Activated T-helper 17 cell treated with anti-CD3 and anti-CD28 coated beads, Interleukin-2, amount 50 U/mL, for 72 hours (primary cell): Measurements from ENCODE around the gene GRAP2. TPM values are rescaled to one million over a fixed set of nuclear protein-coding genes. Genes with fewer than 3 reads are reported as not detected.

Source experiments
- ATAC-seq: fragments of 150-1000 bp; cut with Tn5 transposase; replicated peaks from 2 replicates; pipeline ENCODE4 v1.10.0; 2021; ENCODE audit warnings: mild to moderate bottlenecking, moderate library complexity
- H3K27ac Mint-ChIP-seq: one replicate; pipeline ENCODE4 v1.8.0; 2022; ENCODE audit warnings: mixed read lengths
- H3K27me3 Mint-ChIP-seq: one replicate; pipeline ENCODE4 v1.8.0; 2022; ENCODE audit warnings: mixed read lengths
- H3K36me3 Mint-ChIP-seq: one replicate; pipeline ENCODE4 v1.8.0; 2022; ENCODE audit warnings: low read depth, mild to moderate bottlenecking, mixed read lengths
- H3K4me1 Mint-ChIP-seq: one replicate; pipeline ENCODE4 v1.8.0; 2022; ENCODE audit warnings: mixed read lengths
- H3K4me3 Mint-ChIP-seq: one replicate; pipeline ENCODE4 v1.8.0; 2022; ENCODE audit warnings: mild to moderate bottlenecking, mixed read lengths
- H3K9me3 Mint-ChIP-seq: one replicate; pipeline ENCODE4 v1.8.0; 2022; ENCODE audit warnings: mixed read lengths
- total RNA-seq, 2 donors: library from RNA; stranded (reverse); gene quantifications; one replicate each; pipeline ENCODE4 v1.2.3, GENCODE V29; 2022

The GRAP2 gene
- total RNA-seq, 2 donors from 2014 or later: 50.7 to 94.2 TPM

- Mint-ChIP-seq H3K4me1 (peaks cover 8% of the 10 kb centered on the region), H3K9me3 (no peaks in the 10 kb centered on the region), H3K27ac (peak overlapping the region; percentile 62), H3K4me3 (no peak overlapping the region), H3K27me3 (no peaks in the 10 kb centered on the region), H3K36me3 (peaks cover 98% of the 10 kb centered on the region)
- ATAC-seq: no peak
These were observed 67.4 kb downstream of the GRAP2 start for GRCh38 chr22:39967996-39968972.

GRCh38 chr22:39970742-39971141, 69.9 kb downstream of the GRAP2 start:
- Mint-ChIP-seq H3K27ac (no peak overlapping the region), H3K9me3 (no peaks in the 10 kb centered on the region)

GRCh38 chr22:39972641-39973040, 71.8 kb downstream of the GRAP2 start:
- Mint-ChIP-seq H3K9me3 (no peaks in the 10 kb centered on the region), H3K4me3 (no peak overlapping the region), H3K36me3 (peaks cover 75% of the 10 kb centered on the region), H3K27ac (peak overlapping the region; percentile 31), H3K4me1 (peaks cover 6% of the 10 kb centered on the region), H3K27me3 (no peaks in the 10 kb centered on the region)
- no peak for ATAC-seq

More at GRCh38 chr22:39970742-39971141, 69.9 kb downstream of the GRAP2 start:
- ATAC-seq: no peak
- Mint-ChIP-seq H3K4me3 (no peak overlapping the region), H3K4me1 (peaks cover 6% of the 10 kb centered on the region), H3K27me3 (no peaks in the 10 kb centered on the region), H3K36me3 (peaks cover 87% of the 10 kb centered on the region)

- H3K4me1 Mint-ChIP-seq: peaks cover 6% of the 10 kb centered on the region
- H3K27ac Mint-ChIP-seq: no peak overlapping the region
- no peak overlapping the region for H3K4me3 Mint-ChIP-seq
- peaks cover 65% of the 10 kb centered on the region for H3K36me3 Mint-ChIP-seq
- H3K9me3 Mint-ChIP-seq: no peaks in the 10 kb centered on the region
- no peak for ATAC-seq
- H3K27me3 Mint-ChIP-seq: no peaks in the 10 kb centered on the region
These were observed 72.8 kb downstream of the GRAP2 start for GRCh38 chr22:39973656-39974055.

- H3K27me3 Mint-ChIP-seq: no peaks in the 10 kb centered on the region
- no peak for ATAC-seq
- no peak overlapping the region for H3K4me3 Mint-ChIP-seq
- H3K9me3 Mint-ChIP-seq: no peaks in the 10 kb centered on the region
- peaks cover 61% of the 10 kb centered on the region for H3K36me3 Mint-ChIP-seq
- peaks cover 9% of the 10 kb centered on the region for H3K4me1 Mint-ChIP-seq
- no peak overlapping the region for H3K27ac Mint-ChIP-seq
These were observed 73.2 kb downstream of the GRAP2 start for GRCh38 chr22:39974065-39974464.

GRCh38 chr22:39979048-39979447, 78.2 kb downstream of the GRAP2 start:
- Mint-ChIP-seq H3K4me3 (peak overlapping the region; percentile 27), H3K9me3 (no peaks in the 10 kb centered on the region), H3K4me1 (peaks cover 14% of the 10 kb centered on the region), H3K36me3 (peaks cover 13% of the 10 kb centered on the region), H3K27ac (peak overlapping the region; percentile 45), H3K27me3 (no peaks in the 10 kb centered on the region)
- ATAC-seq: peak; percentile 96

GRCh38 chr22:39979458-39979857, 78.6 kb downstream of the GRAP2 start:
- ATAC-seq: no peak
- peak overlapping the region; percentile 45 for H3K27ac Mint-ChIP-seq
- no peaks in the 10 kb centered on the region for H3K27me3 Mint-ChIP-seq
- H3K9me3 Mint-ChIP-seq: no peaks in the 10 kb centered on the region
- H3K36me3 Mint-ChIP-seq: peaks cover 13% of the 10 kb centered on the region
- H3K4me3 Mint-ChIP-seq: peak overlapping the region; percentile 27
- peaks cover 14% of the 10 kb centered on the region for H3K4me1 Mint-ChIP-seq

- Mint-ChIP-seq H3K4me3 (no peak overlapping the region), H3K27me3 (no peaks in the 10 kb centered on the region), H3K27ac (no peak overlapping the region), H3K9me3 (no peaks in the 10 kb centered on the region), H3K36me3 (peaks cover 6% of the 10 kb centered on the region), H3K4me1 (peaks cover 14% of the 10 kb centered on the region)
- ATAC-seq: no peak
These were observed 79.7 kb downstream of the GRAP2 start for GRCh38 chr22:39980596-39980995.

- no peaks in the 10 kb centered on the region for H3K9me3 Mint-ChIP-seq
- peak overlapping the region; percentile 34 for H3K27ac Mint-ChIP-seq
- no peak for ATAC-seq
- H3K4me3 Mint-ChIP-seq: no peak overlapping the region
- H3K27me3 Mint-ChIP-seq: peaks cover 3% of the 10 kb centered on the region
- H3K36me3 Mint-ChIP-seq: no peaks in the 10 kb centered on the region
- H3K4me1 Mint-ChIP-seq: peaks cover 14% of the 10 kb centered on the region
These were observed 82.5 kb downstream of the GRAP2 start for GRCh38 chr22:39983346-39983745.

- H3K36me3 Mint-ChIP-seq: no peaks in the 10 kb centered on the region
- no peaks in the 10 kb centered on the region for H3K9me3 Mint-ChIP-seq
- peak overlapping the region; percentile 34 for H3K27ac Mint-ChIP-seq
- no peak for ATAC-seq
- H3K27me3 Mint-ChIP-seq: peaks cover 3% of the 10 kb centered on the region
- H3K4me3 Mint-ChIP-seq: no peak overlapping the region
- peaks cover 11% of the 10 kb centered on the region for H3K4me1 Mint-ChIP-seq
These were observed 83.1 kb downstream of the GRAP2 start for GRCh38 chr22:39984006-39984405.

- Mint-ChIP-seq H3K27ac (no peak overlapping the region), H3K36me3 (no peaks in the 10 kb centered on the region), H3K27me3 (peaks cover 3% of the 10 kb centered on the region), H3K9me3 (no peaks in the 10 kb centered on the region), H3K4me3 (no peak overlapping the region), H3K4me1 (peaks cover 4% of the 10 kb centered on the region)
- ATAC-seq: no peak
These were observed 83.9 kb downstream of the GRAP2 start for GRCh38 chr22:39984746-39985145.

- ATAC-seq: peak; percentile 61
- H3K27me3 Mint-ChIP-seq: peaks cover 3% of the 10 kb centered on the region
- H3K9me3 Mint-ChIP-seq: no peaks in the 10 kb centered on the region
- no peak overlapping the region for H3K4me3 Mint-ChIP-seq
- no peak overlapping the region for H3K27ac Mint-ChIP-seq
- no peaks in the 10 kb centered on the region for H3K36me3 Mint-ChIP-seq
- H3K4me1 Mint-ChIP-seq: no peaks in the 10 kb centered on the region
These were observed 84.6 kb downstream of the GRAP2 start for GRCh38 chr22:39985383-39986035.

GRCh38 chr22:39988386-39989114, 87.7 kb downstream of the GRAP2 start:
- ATAC-seq: no peak
- Mint-ChIP-seq H3K27me3 (peaks cover 12% of the 10 kb centered on the region), H3K4me3 (no peak overlapping the region), H3K9me3 (no peaks in the 10 kb centered on the region), H3K4me1 (no peaks in the 10 kb centered on the region), H3K36me3 (no peaks in the 10 kb centered on the region), H3K27ac (no peak overlapping the region)

GRCh38 chr22:39989633-39990032, 88.7 kb downstream of the GRAP2 start:
- Mint-ChIP-seq H3K4me3 (no peak overlapping the region), H3K27me3 (peaks cover 12% of the 10 kb centered on the region), H3K9me3 (no peaks in the 10 kb centered on the region), H3K36me3 (no peaks in the 10 kb centered on the region), H3K4me1 (peaks cover 6% of the 10 kb centered on the region), H3K27ac (no peak overlapping the region)
- ATAC-seq: no peak
